HEK293 (cell line): ENCODE measurements around the gene VAMP7.
A peak's percentile ranks its signal among the peaks of the same experiment; 100 is the strongest.

ENCODE experiments used
- ATF2 ChIP-seq: fragments of 450-650 bp; formaldehyde crosslinking; IDR thresholded peaks from 2 replicates; pipeline ENCODE4 v1.5.1; 2016; ENCODE audit warnings: missing biosample characterization, missing genetic modification characterization, low read depth
- KLF16 ChIP-seq: fragments of 450-650 bp; formaldehyde crosslinking; IDR thresholded peaks from 2 replicates; pipeline ENCODE4 v1.5.1; 2017; ENCODE audit warnings: missing biosample characterization, missing genetic modification characterization
- SP2 ChIP-seq: fragments of 450-650 bp; formaldehyde crosslinking; IDR thresholded peaks from 2 replicates; pipeline ENCODE4 v1.5.1; 2016; ENCODE audit warnings: missing biosample characterization, missing genetic modification characterization
- YY1 ChIP-seq: fragments of 450-650 bp; formaldehyde crosslinking; IDR thresholded peaks from 2 replicates; pipeline ENCODE4 v1.5.1; 2018; ENCODE audit warnings: missing biosample characterization, missing genetic modification characterization
- ZNF24 ChIP-seq: fragments of 450-650 bp; formaldehyde crosslinking; IDR thresholded peaks from 2 replicates; pipeline ENCODE4 v1.5.1; 2016; ENCODE audit warnings: missing biosample characterization, missing genetic modification characterization
- ZNF791 ChIP-seq: fragments of 450-650 bp; formaldehyde crosslinking; IDR thresholded peaks from 2 replicates; pipeline ENCODE4 v1.5.1; 2016; ENCODE audit warnings: missing biosample characterization, missing genetic modification characterization
- ZSCAN16 ChIP-seq: fragments of 450-650 bp; formaldehyde crosslinking; IDR thresholded peaks from 2 replicates; pipeline ENCODE4 v1.5.1; 2016; ENCODE audit warnings: missing biosample characterization, missing genetic modification characterization

- TF ChIP-seq SP2 (tag by site-specific recombination) (peak; percentile 84), KLF16 (tag by site-specific recombination) (no peak), ZSCAN16 (tag by site-specific recombination) (no peak), YY1 (tag by site-specific recombination) (no peak), ZNF791 (tag by site-specific recombination) (no peak), ZNF24 (tag by site-specific recombination) (peak; percentile 39; the same call in 1 of the 2 replicates), ATF2 (tag by site-specific recombination) (peak; percentile 97)
Measured at GRCh38 chrX:155881158-155881993, at the start of gene VAMP7.
